ENCODE results near the gene KRTAP10-8. TPM values are rescaled to one million over a fixed set of nuclear protein-coding genes. Genes with fewer than 3 reads are reported as not detected.
"Not testable (repeated sequence)": the region's sequence is repeated elsewhere in the genome, so short reads cannot be mapped to it uniquely, and the experiment has no call there.

KRTAP10-8 gene
- total RNA-seq, 4 donors from 2014 or later: not detected

DNA sequence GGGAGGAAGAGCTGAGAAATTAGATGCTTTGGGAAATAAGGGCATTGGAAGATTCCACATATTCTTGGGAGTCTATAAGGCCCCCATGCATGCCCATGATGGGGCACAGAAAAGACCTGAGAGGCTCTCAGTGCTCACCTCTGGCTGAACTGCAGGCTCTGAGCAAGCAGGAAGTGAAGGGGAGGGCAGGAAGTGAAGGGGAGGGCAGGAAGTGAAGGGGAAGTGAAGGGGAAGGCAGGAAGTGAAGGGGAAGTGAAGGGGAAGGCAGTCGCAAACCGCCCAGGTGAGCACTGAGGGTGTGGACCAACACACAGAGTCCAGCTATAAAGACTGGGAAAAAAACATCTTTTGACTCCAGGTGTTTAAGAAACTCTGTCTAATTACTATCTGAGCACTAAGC lies 18.6 kb downstream of the KRTAP10-8 start:
- no peak for ATAC-seq
- in situ Hi-C loops (cut with MboI; ENCODE audit: low sequenced_read_pairs in 4 of 4) (no loop called here), intact Hi-C loops (cut with DNase I; ENCODE audit: low total_unique reads) (no loop called here)

GRCh38 chr21:44632067-44632466 lies 20.2 kb downstream of the KRTAP10-8 start:
- Histone ChIP-seq H3K4me3 (no peak overlapping the region), H3K4me1 (no peaks in the 10 kb centered on the region), H3K36me3 (no peaks in the 10 kb centered on the region), H3K9me3 (no peaks in the 10 kb centered on the region), H3K27me3 (peaks cover 0 to 16% (median 8%) of the 10 kb centered on the region in 3 donors), H3K27ac (no peak overlapping the region)
- DNase-seq (no peak), ATAC-seq (no peak)
- intact Hi-C loops (cut with DNase I; ENCODE audit: low total_unique reads) (no loop called here), in situ Hi-C loops (cut with MboI; ENCODE audit: low sequenced_read_pairs in 4 of 4) (no loop called here)
- TF ChIP-seq, protein P1, sequence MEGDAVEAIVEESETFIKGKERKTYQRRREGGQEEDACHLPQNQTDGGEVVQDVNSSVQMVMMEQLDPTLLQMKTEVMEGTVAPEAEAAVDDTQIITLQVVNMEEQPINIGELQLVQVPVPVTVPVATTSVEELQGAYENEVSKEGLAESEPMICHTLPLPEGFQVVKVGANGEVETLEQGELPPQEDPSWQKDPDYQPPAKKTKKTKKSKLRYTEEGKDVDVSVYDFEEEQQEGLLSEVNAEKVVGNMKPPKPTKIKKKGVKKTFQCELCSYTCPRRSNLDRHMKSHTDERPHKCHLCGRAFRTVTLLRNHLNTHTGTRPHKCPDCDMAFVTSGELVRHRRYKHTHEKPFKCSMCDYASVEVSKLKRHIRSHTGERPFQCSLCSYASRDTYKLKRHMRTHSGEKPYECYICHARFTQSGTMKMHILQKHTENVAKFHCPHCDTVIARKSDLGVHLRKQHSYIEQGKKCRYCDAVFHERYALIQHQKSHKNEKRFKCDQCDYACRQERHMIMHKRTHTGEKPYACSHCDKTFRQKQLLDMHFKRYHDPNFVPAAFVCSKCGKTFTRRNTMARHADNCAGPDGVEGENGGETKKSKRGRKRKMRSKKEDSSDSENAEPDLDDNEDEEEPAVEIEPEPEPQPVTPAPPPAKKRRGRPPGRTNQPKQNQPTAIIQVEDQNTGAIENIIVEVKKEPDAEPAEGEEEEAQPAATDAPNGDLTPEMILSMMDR (IDR thresholded peaks at IDR 0.05 in 4 of 5, conservative IDR thresholded peaks at IDR 0.05 in 1 of 5): no peak
- no peak for TF ChIP-seq POLR2A (IDR thresholded peaks at IDR 0.05)

More for the DNA sequence above, 18.6 kb downstream of the KRTAP10-8 start:
- H3K4me3 ChIP-seq: no peak overlapping the region
- TF ChIP-seq, protein P1 (IDR thresholded peaks at IDR 0.05 in 4 of 5, conservative IDR thresholded peaks at IDR 0.05 in 1 of 5): no peak
- TF ChIP-seq POLR2A (IDR thresholded peaks at IDR 0.05): no peak
- H3K27ac ChIP-seq: no peak overlapping the region
- no peaks in the 10 kb centered on the region for H3K4me1 ChIP-seq
- no peaks in the 10 kb centered on the region for H3K9me3 ChIP-seq
- no peaks in the 10 kb centered on the region for H3K36me3 ChIP-seq
- no peak for DNase-seq
- peaks cover 0 to 16% (median 14%) of the 10 kb centered on the region in 3 donors for H3K27me3 ChIP-seq

- in situ Hi-C loops (cut with MboI; ENCODE audit: low sequenced_read_pairs in 4 of 4) (no loop called here), intact Hi-C loops (cut with DNase I; ENCODE audit: low total_unique reads) (no loop called here)
- DNase-seq (no peak), ATAC-seq (no peak)
- TF ChIP-seq, protein P1 (IDR thresholded peaks at IDR 0.05 in 4 of 5, conservative IDR thresholded peaks at IDR 0.05 in 1 of 5): no peak
- no peak for TF ChIP-seq POLR2A (IDR thresholded peaks at IDR 0.05)
- Histone ChIP-seq H3K27ac (no peak overlapping the region), H3K27me3 (peaks cover 9% of the 10 kb centered on the region in 3 donors), H3K4me1 (no peaks in the 10 kb centered on the region), H3K9me3 (no peaks in the 10 kb centered on the region), H3K36me3 (no peaks in the 10 kb centered on the region), H3K4me3 (no peak overlapping the region)
Measured at GRCh38 chr21:44636209-44637017, 24.5 kb downstream of the KRTAP10-8 start.

GRCh38 chr21:44637018-44637850 lies 25.4 kb downstream of the KRTAP10-8 start, which contains the start of gene KRTAP10-10:
TSS of gene KRTAP10-10 (plus strand) at chr21:44637356. CDS start at chr21:44637418, 62 bp downstream.
- Histone ChIP-seq H3K27ac (no peak within 1 kb of the TSS), H3K9me3 (no peaks in the 10 kb centered on the region), H3K36me3 (no peaks in the 10 kb centered on the region), H3K4me3 (no peak within 1 kb of the TSS), H3K4me1 (no peaks in the 10 kb centered on the region), H3K27me3 (peaks cover 9% of the 10 kb centered on the region in 3 donors)
- in situ Hi-C loops (cut with MboI; ENCODE audit: low sequenced_read_pairs in 4 of 4) (no loop called here), intact Hi-C loops (cut with DNase I; ENCODE audit: low total_unique reads) (no loop called here)
- TF ChIP-seq, protein P1 (IDR thresholded peaks at IDR 0.05 in 4 of 5, conservative IDR thresholded peaks at IDR 0.05 in 1 of 5): no peak
- no peak for TF ChIP-seq POLR2A (IDR thresholded peaks at IDR 0.05)
- ATAC-seq (no peak), DNase-seq (no peak)

GRCh38 chr21:44637851-44638348 lies 26.0 kb downstream of the KRTAP10-8 start:
- intact Hi-C loops (cut with DNase I; ENCODE audit: low total_unique reads); ATAC-seq; in situ Hi-C loops (cut with MboI; ENCODE audit: low sequenced_read_pairs in 4 of 4); DNase-seq; H3K36me3 ChIP-seq; H3K4me1 ChIP-seq; H3K27ac ChIP-seq; H3K4me3 ChIP-seq; H3K9me3 ChIP-seq; H3K27me3 ChIP-seq: not testable (repeated sequence)

- H3K4me1 ChIP-seq; intact Hi-C loops (cut with DNase I; ENCODE audit: low total_unique reads); in situ Hi-C loops (cut with MboI; ENCODE audit: low sequenced_read_pairs in 4 of 4); DNase-seq; ATAC-seq; H3K27ac ChIP-seq; H3K36me3 ChIP-seq; H3K4me3 ChIP-seq; H3K9me3 ChIP-seq; H3K27me3 ChIP-seq: not testable (repeated sequence)
Measured at GRCh38 chr21:44638506-44639330, 26.8 kb downstream of the KRTAP10-8 start.

Measured in gastrocnemius medialis (tissue), 4 donors.